ENCODE measurements around the gene INPP5B.

INPP5B gene

GRCh38 chr1:37831109-37831508, 115.7 kb downstream of the INPP5B start:
- no peak for DNase-seq

GRCh38 chr1:37828410-37829074, 118.3 kb downstream of the INPP5B start:
- no peak for DNase-seq

DNA sequence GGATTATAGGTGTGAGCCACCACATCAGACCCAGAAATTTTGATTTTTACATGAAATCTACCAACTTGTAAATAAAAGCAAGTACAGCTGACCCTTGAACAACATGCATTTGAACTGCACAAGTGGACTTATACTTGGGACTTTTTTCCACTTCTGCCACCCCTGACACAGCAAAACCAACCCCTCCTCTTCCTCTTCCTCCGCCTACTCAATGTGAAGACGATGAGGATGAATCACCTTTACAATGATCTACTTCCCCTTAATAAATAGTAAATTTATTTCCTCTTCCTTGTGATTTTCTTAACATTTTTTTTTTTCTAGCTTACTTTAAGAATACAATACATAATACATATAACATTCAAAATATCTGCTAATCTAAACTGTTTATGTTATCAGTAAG, 121.3 kb downstream of the INPP5B start:
- peak in 1 of 2 donors; percentile 26 for DNase-seq

GRCh38 chr1:37824001-37824400, 122.9 kb downstream of the INPP5B start:
- DNase-seq: no peak

DNA sequence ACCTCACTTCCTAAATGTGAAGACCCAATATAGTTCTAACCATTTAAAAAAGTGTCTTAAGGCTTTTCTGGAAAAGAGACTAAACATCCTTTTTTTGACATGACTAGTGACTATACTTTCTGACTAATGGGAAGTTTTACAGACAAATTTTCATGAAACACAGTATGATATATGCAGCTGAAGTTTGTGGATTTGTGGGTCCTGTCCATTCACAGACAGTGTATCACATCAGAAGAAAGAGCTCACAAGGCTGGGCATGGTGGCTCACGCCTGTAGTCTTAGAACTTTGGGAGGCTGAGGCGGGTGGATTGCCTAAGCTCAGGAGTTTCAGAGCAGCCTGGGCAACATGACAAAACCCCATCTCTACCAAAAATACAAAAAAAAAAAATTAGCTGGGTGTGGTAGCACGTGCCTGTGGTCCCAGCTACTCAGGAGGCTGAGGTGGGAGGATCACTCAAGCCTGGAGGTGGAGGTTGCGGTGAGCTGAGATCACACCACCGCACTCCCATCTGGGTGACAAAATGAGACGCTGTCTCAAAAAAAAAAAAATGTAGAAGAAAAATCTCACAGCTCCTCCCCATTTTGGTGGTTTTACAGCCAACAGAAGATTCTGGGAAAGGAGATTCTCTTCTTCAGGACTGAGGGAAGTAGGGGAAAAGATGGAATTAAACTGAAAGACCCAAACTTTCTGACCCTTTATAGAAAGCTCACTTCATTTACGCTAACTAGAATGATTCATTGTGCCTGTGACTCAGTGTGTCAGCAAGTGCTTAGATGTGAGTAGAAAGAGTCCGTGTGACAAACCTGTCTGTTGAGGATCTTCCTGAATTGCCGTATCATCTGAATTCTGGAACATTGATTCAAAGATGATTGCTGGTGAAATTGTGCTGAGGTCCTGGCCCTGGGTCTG, 123.7 kb downstream of the INPP5B start:
- no peak for DNase-seq

DNA sequence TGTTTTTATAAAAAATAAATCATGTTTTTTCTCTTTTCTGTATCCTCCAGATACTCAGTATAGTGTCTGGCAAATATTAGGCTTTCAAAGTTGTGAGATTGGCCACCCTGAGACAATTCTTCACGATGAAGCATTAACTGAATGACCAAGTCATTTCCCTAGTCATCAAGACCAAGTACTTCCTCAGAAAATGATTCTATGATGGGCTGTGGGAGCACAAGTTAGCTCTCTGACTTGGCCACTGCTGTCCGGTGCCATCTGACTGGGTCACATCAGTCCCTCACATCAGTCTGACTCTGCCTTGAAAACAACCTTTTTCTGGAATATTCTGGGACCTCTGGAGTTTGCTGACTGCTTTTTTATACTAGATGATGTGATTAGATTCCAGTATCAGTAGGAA, 125.4 kb downstream of the INPP5B start:
- no peak for DNase-seq

- no peak for DNase-seq
Observed at GRCh38 chr1:37817481-37817880, 129.4 kb downstream of the INPP5B start.

GRCh38 chr1:37814252-37814651, 132.6 kb downstream of the INPP5B start:
- DNase-seq: no peak

GRCh38 chr1:37813529-37814145, 133.2 kb downstream of the INPP5B start:
- no peak for DNase-seq

GRCh38 chr1:37811027-37811655, 135.7 kb downstream of the INPP5B start:
- peak; percentile 70 to 79 for DNase-seq

All from CD4-positive, alpha-beta T cell treated with Interleukin-4 for 1 hour (primary cell).